Measurements from ENCODE around the gene TFF3. TPM values are rescaled to one million over a fixed set of nuclear protein-coding genes. Genes with fewer than 3 reads are reported as not detected.

TFF3 gene
- total and polyA plus RNA-seq, 7 donors: 0.92 to 3.3 (median 2.1) TPM

DNA sequence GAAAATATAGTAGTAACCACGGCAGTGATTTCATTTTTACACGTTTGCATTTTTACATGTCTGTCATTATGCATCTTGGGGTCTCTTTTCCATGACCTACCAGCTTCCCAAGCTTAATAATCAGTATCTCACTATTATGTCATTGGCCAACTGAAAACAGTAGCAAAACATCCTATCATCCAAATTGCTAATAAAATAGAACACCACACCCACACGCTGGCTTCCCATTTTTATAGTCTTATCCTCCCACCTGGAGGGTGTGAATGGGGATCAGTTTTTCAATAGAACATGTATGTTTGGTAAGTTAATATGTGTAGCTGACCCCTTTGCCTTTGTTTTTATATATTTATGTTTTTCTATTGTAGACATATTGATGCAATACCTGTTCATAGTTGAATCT lies 11.8 kb downstream of the TFF3 start:
- H3K4me1 ChIP-seq: peaks cover 5% of the 10 kb centered on the region
- 79 to 87% (median 79%) methylated on average over 3 of the region's 3 CpGs for WGBS, 3 donors

DNA sequence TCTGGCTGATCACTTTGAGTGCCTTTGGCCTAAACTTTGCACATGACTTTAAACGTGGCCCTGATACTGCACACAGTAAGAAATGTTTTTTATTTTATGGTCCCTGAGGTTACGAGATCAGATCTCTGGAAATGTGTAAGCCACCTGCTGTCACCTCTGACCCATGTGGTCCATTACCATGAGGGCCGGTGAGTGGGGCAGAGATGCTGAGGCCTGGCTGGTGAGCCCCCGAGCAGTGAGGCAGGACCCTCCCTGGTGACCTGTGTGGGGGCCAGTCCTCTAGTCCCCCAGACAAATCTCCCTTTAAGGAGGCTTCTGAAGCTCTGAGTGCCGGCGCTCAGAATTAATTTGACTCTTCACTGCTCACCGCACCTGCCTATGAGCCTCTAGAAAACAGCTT lies 12.4 kb downstream of the TFF3 start:
- TF ChIP-seq, protein P1, sequence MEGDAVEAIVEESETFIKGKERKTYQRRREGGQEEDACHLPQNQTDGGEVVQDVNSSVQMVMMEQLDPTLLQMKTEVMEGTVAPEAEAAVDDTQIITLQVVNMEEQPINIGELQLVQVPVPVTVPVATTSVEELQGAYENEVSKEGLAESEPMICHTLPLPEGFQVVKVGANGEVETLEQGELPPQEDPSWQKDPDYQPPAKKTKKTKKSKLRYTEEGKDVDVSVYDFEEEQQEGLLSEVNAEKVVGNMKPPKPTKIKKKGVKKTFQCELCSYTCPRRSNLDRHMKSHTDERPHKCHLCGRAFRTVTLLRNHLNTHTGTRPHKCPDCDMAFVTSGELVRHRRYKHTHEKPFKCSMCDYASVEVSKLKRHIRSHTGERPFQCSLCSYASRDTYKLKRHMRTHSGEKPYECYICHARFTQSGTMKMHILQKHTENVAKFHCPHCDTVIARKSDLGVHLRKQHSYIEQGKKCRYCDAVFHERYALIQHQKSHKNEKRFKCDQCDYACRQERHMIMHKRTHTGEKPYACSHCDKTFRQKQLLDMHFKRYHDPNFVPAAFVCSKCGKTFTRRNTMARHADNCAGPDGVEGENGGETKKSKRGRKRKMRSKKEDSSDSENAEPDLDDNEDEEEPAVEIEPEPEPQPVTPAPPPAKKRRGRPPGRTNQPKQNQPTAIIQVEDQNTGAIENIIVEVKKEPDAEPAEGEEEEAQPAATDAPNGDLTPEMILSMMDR (IDR thresholded peaks at IDR 0.05): no peak
- peaks cover 5% of the 10 kb centered on the region for H3K4me1 ChIP-seq
- ATAC-seq: no peak
- H3K36me3 ChIP-seq (ENCODE audit: insufficient read depth in 1 of 2, low read depth in 1 of 2): peaks cover 0 to 6% of the 10 kb centered on the region in 2 donors
- H3K27me3 ChIP-seq (ENCODE audit: insufficient read depth in 3 of 3, low read length in 2 of 3): peaks cover 0 to 9% (median 8%) of the 10 kb centered on the region in 3 donors
- H3K27ac ChIP-seq: no peak overlapping the region
- intact Hi-C loops (cut with DNase I): no loop called here
- no peak for DNase-seq
- 68 to 83% (median 75%) methylated on average over 7 of the region's 7 CpGs for WGBS, 3 donors
- H3K9me3 ChIP-seq: no peaks in the 10 kb centered on the region
- H3K4me3 ChIP-seq: no peak overlapping the region

More for the DNA sequence above, 11.8 kb downstream of the TFF3 start:
- Histone ChIP-seq H3K27ac (no peak overlapping the region), H3K36me3 (ENCODE audit: insufficient read depth in 1 of 2, low read depth in 1 of 2) (no peaks in the 10 kb centered on the region), H3K9me3 (no peaks in the 10 kb centered on the region), H3K4me3 (no peak overlapping the region), H3K27me3 (ENCODE audit: insufficient read depth in 3 of 3, low read length in 2 of 3) (peaks cover 0 to 15% (median 8%) of the 10 kb centered on the region in 3 donors)
- DNase-seq: no peak
- intact Hi-C loops (cut with DNase I): no loop called here
- ATAC-seq: no peak
- TF ChIP-seq, protein P1 (IDR thresholded peaks at IDR 0.05): no peak

DNA sequence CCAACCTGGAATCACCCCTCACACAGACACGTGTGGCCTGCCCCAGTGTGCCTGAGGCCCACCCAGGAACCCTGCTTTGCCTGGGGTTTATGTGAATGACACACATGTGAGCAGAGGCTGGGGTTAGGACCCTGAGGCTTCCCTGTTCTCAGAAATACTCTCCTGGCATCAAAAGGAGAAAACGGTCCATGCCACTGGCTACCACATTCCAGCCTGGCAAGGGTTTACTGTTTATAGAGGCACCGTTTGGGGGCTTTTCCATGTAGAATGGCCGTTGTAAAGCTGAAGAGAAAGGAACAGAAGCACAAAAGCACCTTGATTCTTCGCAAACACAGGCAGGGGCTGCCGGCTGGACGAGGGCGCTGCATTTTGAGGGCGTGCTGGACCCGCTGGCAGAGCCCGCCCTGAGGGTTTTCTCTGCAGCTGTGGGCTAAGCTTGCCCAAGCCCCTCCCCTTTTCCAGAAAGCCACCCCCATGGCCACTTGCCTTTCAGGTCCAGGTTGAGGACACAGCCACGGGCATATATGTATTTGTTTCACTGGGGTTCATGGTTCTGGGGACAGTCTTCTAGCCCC lies 13.0 kb downstream of the TFF3 start:
- H3K36me3 ChIP-seq (ENCODE audit: insufficient read depth in 1 of 2, low read depth in 1 of 2): peaks cover 0 to 12% of the 10 kb centered on the region in 2 donors
- no peaks in the 10 kb centered on the region for H3K9me3 ChIP-seq
- peak overlapping the region; percentile 55 for H3K27ac ChIP-seq
- ATAC-seq (peak in 1 of 4 donors; percentile 32), DNase-seq (no peak)
- no peak overlapping the region for H3K4me3 ChIP-seq
- intact Hi-C loops (cut with DNase I): no loop called here
- 23 to 29% (median 25%) methylated on average over 12 of the region's 12 CpGs for WGBS, 3 donors
- TF ChIP-seq, protein P1 (IDR thresholded peaks at IDR 0.05): no peak
- H3K27me3 ChIP-seq (ENCODE audit: insufficient read depth in 3 of 3, low read length in 2 of 3): peaks cover 0 to 8% (median 3%) of the 10 kb centered on the region in 3 donors
- H3K4me1 ChIP-seq: peaks cover 5% of the 10 kb centered on the region

DNA sequence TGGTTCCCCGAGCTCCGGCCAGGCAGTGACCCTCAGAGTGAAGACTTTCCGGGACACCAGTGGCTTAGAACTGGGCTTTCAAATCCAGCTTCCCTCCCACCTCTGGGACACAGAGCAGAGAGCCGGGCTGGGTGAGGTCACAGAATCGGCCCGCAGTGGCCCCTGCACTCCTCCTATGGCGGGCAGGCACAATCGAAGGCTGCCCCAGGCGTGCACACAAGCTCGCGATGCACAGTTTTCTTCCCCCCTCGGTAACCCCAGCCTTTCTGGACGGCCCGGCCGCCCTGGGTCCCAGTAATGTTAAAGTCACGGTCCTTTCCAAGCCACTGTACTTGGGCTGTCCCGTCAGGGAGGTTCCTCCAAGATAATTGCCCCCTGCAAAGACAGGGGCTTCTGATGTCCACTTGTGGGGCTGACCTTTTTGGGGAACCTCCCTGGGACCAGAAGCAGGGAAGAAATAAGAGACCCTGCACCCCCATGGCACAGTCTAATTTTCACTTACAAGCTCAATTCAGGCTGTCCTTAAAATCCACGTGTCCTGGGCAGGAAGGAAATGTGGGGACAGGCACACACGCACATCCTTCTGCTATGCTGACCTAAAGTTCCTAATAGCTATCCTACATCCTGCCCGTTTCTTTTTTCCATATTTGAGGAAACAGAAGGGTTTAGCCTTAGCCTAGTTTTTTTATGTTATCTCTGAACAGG lies 13.7 kb downstream of the TFF3 start:
- peak in 2 of 4 donors; percentile 34 to 63 for ATAC-seq
- WGBS, 3 donors: 69 to 70% (median 69%) methylated on average over 20 of the region's 20 CpGs
- Histone ChIP-seq H3K27ac (peak overlapping the region; percentile 55), H3K4me3 (no peak overlapping the region), H3K36me3 (ENCODE audit: insufficient read depth in 1 of 2, low read depth in 1 of 2) (peaks cover 0 to 18% of the 10 kb centered on the region in 2 donors), H3K27me3 (ENCODE audit: insufficient read depth in 3 of 3, low read length in 2 of 3) (peaks cover 0 to 6% (median 0%) of the 10 kb centered on the region in 3 donors), H3K4me1 (peaks cover 5% of the 10 kb centered on the region), H3K9me3 (no peaks in the 10 kb centered on the region)
- TF ChIP-seq, protein P1 (IDR thresholded peaks at IDR 0.05): no peak
- DNase-seq: no peak
- intact Hi-C loops (cut with DNase I): no loop called here
